Measurements from ENCODE around the gene GLI2. TPM values are rescaled to one million over a fixed set of nuclear protein-coding genes. Genes with fewer than 3 reads are reported as not detected.

Gene GLI2
- total RNA-seq, 1 donor from 2014 or later, result 3.7 TPM

DNA sequence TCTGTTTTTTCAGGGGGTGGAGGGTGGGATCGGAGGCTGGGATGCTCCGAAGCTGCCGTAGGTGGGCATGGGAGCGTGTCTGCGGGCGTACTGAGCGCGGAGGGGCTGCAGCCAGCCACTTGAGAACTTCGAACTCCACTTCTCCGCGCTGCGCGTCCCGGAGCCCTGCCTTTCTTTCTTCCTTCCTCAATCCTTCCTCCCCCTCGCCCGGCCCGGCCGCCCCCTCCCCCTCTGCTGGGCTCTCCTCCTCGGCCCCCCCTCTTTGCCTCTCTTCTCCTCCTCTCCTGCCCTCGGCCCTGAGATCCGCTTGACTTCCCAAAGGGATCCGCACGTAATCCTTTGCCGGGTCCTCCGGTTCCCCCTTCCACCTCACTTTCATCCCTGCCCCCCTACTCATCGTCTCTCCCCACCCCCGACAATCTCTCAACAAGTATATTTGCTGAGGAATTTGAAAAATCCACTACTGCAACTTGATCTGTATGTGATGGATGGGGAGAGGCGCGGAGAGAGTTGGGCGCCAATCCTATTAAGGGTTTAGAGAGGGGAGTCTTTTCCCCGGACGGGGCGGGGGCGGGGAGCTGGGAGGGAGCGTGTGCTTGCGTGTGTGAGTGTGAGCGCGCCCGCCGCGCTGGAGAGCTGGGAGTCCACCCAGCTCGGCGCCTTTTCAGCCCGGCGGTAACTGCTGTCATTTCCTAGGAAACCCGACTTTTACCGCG is 1.1 kb downstream of the GLI2 start:
- DNase-seq (ENCODE audit: extremely low read depth, low read depth, low spot score), result no peak

DNA sequence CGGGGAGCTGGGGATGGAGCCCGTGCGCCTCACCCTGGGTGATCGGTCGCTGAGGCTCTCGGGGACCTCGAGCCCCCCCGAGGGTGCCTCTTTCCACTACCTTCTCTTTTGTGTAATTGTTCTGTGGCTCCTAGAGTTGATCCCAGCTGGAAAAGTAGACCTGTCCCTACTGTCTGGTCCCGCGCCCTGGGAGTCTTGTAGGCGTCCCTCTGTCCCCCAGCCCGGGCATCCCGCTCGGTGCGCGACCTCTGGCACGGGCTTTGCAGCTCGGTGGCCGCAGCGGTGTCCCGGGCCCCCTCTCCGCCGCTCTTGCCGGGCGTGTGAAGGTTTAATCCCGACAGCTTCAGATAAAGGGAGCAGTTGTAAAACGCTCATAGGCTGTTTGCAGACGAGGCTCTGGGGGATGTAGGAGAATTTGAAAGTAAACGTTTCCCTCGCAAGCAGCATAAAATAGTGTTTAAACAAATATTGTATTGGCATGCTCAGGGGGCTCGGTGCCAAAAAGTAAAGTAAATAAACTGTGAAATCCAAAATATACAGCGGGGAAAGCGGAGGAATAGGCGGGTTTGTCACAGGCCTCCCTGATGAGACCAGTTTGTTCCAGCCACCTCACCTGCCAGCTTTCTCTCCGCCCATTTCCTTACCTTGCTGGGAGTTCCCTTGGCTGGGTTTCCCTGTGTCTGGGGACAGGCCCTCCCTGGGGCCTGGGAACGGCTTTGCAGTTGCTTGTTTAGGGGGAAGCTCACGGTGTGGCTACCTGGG is 1.9 kb downstream of the GLI2 start:
- DNase-seq (ENCODE audit: extremely low read depth, low read depth, low spot score), result no peak

DNA sequence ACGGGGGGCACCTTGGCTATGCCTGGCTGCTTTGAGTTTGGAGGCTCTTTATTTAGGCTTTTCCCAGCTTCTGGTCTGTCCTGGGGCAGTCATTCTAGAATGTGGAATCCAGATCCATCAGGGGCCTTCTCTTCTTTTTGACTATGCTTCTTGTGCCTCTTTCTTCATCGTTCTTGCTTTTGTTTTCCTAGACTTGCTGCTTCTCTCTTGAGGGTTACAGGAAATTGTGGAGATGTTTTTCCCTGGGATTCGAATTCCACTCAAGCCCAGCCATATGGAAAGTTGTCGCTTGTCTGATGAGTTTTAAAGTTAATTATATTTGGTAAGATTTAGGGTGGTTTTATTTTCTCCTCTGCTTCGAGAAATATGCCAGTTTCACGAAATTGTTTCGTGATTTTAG is 2.4 kb downstream of the GLI2 start:
- no peak for DNase-seq (ENCODE audit: extremely low read depth, low read depth, low spot score)

DNA sequence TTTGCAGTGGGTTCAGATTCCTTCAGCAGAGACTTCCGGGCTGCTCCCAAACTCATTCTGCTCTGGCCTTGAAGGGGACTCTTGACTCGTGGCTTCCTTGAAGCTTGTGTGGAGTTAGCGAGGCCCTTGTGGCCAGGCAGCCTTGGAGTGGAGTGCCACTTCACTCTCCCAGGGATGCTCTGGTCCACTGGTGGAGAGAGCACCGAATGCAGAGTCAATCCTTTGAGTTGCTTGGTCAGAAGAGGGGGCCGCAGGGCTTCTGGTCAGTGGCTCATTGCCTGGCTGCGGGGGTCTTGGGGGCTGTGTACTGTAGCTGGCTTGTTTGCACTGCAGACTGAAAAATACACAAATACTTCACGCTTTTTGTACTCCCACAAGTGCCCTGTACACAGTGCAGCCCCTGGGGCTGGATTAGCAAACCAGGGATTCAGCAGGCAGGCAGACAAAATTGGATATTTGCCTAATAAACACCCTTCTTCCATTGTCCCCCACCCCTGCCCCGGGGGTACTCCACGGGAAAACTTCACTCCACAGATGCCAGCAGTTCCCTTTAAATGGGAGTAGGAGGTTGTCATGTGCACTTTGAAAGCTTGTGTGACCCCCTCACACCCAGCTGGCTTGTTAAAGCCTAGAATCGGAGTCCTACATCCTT is 3.2 kb downstream of the GLI2 start:
- no peak for DNase-seq (ENCODE audit: extremely low read depth, low read depth, low spot score)

DNA sequence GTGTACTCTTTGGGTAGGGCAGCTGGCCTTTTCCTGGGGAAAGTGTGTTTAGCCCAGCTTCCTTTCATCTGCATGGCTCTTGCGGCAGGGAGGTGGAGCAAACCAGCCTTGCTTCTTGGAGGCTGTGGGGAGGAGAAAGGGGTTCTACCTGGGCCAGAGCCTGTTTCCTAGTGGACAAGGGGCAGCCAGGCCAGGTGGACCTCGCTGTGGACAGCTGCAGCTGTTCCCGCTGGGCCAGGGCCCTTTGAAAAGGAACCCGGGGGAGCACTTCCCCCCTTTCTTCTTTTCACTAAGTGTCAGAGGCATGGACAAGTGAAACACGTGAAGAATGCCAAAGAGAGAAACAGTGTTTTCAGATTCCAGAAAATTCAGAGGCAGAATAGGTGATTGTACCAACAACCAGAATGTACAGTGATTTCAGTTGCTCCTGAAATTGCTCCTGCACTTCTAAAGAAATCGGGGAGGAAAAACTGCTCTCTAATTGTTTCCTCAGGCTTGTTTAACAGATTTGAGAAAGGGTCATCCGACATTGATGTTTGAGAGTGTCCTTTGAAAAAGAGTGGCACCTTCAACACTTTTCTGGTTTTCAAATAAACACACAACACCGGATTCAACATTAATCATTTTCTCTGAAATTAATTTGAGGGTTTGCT is 3.9 kb downstream of the GLI2 start:
- DNase-seq (ENCODE audit: extremely low read depth, low read depth, low spot score), result no peak

DNA sequence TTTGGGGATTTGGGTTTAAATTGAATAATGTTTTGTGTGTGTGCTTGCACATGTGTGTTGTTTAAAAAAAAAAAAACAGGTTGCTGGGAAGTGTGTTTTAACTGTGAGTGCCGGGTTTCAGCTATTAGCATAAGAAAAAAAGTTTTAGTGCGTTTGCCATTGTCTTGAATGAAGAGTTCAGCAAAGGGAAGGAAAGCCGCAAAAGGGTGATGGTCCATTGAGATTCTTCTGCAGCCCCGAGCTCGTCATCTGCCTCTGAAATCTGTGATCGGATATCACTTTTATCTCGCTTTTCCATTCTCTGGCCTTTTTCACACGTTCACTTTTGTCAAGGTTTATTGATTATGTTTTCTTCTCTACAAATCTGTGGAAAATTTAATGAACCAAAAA is 4.7 kb downstream of the GLI2 start:
- no peak for DNase-seq (ENCODE audit: extremely low read depth, low read depth, low spot score)

DNA sequence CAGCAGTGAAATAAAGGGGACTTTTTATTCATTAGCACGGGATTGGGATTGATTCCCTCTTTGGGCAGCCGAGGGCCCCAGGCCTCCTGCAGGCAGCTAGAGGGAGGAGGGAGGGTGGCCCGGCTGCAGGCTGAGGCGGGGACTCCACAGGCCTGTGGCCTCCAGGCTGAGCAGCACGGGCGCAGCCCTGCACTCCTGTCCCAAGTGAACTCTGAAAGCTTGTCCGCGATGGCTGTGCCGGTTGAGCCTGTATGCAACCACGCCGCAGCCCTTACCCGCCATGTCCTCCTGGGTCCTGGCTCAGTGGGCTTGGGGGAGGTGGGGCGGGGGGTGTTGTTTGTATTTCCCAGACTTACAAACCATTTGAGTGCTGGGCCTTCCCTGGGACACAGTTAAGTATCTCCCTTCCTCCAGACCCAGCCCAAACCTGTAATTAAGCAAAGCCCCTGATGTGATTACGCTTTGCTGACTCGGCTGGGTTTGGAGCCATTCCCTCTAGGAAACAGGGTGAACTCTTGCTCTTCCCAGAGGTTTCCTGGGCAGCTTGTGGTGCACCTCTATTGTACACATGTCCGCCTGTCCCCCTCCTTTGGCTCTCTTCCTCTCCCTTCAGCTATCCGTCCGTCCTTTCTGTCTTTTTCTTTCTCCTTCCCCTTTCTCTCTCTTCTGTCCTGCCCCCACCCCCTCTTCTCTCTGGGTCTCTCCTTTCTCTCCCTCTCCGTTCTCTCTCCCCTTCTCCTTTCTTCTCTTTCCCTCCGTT is 5.3 kb downstream of the GLI2 start:
- DNase-seq (ENCODE audit: extremely low read depth, low read depth, low spot score), result no peak

DNA sequence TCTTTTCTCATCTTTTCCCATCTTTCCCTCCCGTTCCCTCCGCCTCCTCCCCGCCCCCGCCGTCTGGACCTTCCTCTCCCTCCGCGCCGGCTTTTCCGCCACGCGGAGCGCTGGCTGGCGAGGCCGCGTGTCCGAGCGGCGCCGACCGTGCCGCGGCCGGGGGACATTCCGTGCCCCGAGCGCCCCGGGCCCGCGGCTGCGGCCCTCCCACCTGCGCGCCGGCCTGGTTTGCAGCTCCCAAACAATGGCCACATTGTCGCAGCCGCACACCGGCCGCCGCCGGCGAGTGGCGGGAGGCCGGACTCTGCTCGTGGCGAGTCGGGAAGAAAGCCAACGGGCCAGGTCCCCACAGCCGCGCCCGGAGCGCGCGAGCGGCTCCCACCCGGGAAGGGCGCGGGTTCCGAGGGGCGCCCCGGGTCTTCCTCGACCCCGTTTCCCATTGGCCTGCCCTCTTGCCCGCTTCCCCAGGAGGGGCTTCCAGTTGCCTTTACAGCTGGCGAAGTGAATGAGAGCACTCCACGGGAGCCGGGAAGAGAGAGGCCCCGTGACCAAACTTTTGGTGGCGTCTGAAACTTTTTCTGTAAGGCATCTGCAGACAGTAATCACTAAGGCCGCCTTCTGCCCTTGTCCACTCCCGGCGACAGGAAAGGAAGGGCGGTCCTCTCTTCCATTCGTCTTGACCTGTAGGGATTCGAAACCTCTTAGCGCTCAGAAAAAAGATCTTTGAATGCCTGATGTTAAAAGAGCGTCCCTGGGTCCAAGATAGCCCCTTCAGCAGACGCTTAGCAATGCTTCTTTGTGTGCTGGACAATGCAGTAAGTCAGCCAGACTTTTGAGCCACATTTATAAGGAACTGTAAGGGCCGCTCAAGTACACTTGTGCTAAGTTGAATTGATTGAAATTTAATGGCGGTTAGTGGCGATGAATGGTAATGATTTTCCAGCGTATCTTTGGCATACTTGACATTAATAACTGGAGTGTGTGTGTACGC is 6.2 kb downstream of the GLI2 start:
- DNase-seq (ENCODE audit: extremely low read depth, low read depth, low spot score), result no peak

DNA sequence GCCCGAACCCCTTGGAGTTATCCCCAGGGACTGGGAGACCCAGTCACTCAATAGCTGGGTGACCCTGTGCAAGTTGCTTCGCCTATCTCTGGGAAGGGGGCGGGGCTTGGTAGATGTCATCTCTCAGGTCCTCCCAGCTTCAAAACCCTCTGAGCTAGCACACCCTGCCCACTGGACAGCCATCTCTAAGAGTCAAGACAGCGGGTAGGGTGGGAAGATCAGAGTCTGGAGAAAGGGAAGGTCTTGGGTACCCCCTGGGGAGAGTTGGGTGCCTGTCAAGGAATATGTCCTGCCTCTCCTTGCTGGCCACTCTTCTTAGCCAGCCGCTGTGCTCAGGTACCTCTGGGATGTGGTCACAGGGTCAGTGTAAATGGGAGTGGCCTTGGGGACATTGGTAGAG is 8.0 kb downstream of the GLI2 start:
- no peak for DNase-seq (ENCODE audit: extremely low read depth, low read depth, low spot score)

DNA sequence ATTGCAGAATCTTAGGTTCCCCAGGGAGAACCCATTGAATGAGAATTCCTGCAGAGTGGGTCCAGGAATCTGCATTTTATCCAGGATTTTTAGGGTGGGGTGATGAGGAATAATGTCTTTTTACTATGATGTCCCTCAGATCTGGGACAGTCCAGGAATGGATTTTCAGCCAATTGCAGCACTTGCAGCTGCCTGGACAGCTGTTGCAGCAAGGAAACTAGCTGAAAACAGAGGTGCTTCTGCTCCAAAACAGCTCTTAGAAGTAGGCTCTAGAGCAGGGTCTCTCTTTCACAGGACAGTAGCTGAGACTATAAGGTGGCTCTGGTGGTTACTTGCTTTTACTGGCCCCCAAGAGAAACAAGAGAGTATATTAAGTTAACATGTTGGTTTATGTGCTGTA is 9.1 kb downstream of the GLI2 start:
- DNase-seq (ENCODE audit: extremely low read depth, low read depth, low spot score), result no peak

DNA sequence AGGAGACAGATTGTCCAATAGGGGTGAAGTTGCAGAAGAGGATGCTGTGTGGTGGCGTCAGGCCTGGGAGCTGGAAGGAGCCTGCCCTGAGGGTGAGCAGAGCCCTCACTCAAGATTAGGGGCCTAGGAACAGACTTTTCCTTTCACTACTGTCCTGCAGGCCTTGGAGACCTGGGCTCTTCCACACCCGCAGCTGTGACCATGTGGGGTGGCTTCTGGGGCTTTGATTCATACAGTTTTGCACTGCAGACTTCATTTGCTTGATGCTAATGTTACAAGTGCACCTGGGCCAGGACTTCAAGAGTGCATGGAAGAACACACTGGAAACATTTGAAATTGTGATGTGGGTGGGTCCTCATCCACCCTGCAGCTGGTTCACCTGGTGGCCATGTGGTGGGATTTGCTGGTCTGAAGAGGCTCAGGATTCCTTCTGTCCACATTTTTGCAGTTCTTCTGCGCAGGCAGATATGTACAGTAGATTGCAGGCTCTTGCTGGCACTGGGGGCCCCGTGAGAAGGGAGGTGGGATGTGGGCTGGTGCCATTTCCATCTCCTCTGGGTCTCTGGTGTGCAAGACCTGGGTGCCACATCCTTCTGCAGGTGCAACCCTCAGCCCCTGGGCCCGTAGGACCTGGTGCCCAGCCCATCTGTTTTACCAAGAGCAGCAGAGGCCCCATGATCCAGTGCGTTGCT is 9.9 kb downstream of the GLI2 start:
- DNase-seq (ENCODE audit: extremely low read depth, low read depth, low spot score), result no peak

DNA sequence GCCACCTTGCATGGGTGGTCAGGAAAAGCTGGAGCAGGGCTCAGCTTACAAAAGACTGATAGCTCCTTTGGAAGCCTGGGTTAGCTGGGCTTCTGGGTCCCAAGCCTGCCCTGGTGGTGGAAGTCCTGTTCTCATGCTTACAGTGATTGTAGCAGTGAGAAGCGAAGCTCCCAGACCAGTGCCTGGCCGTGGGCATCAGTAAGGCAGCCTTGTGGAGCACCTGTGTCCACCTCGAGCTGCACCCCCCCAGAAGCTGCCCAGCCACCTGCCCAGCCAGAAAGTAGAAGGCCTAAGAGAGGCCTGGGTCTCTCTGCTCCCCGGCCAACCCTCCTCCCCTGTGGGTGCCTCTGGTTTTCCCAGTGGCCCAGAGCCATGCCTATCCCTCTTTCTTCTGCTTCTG is 10.5 kb downstream of the GLI2 start:
- no peak for DNase-seq (ENCODE audit: extremely low read depth, low read depth, low spot score)

DNA sequence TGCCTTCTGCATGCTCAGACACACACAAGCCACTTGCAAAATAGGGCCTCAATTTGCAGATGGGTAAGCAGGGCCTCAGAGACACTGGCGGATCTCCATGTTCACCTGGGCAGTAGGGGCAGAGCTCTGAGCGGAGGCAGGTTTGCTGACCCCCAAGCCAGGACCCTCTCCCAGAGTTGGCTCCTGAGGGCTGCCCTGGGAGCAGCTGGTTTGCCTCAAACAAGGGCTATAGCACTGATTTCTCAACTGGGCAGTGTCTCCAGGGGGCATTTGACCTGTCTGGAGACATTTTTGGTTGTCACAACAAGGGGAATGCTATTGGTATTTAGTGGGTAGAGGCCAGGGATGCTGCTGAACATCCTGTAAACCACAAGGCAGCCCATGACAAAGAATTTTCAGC is 11.6 kb downstream of the GLI2 start:
- DNase-seq (ENCODE audit: extremely low read depth, low read depth, low spot score), result no peak

DNA sequence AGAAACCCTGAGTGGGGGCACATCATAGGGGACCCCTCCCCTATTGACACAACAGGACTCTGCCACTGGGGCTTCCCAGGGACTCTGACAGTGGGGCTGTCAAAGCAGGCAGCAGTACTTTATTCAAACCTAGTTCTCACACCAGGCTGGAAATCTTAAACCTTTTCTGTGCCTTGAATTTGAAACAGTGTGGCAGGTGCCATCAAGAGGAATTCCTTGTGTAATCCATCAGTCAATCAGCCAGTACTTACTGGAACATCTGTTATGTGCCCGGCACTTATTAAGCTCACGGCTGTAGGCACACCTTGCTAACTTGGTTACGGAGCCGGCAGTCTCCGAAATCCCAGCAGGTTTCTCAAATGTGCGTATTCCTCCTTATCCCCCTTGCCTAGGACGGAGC is 12.0 kb downstream of the GLI2 start:
- DNase-seq (ENCODE audit: extremely low read depth, low read depth, low spot score), result no peak

DNA sequence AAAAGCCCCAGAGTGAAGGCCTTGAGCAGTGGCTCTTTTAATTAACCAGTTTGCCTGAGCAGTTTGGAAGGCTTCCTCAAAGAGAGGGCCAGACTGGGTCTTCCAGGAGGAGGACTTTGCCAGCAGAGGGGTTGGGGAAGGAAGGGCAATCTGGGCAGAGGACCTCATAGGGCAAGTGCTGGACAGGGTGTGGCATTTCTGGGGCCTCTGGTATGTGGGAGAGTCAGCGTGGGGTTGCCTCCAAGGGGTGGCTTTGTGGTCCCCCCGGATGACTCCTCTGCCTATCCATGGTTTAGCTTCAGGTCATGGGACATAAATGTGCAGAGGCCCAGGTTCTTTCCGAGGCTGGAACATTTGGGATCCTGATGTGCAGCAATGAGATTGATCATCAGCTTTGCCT is 12.6 kb downstream of the GLI2 start:
- DNase-seq (ENCODE audit: extremely low read depth, low read depth, low spot score), result no peak

DNA sequence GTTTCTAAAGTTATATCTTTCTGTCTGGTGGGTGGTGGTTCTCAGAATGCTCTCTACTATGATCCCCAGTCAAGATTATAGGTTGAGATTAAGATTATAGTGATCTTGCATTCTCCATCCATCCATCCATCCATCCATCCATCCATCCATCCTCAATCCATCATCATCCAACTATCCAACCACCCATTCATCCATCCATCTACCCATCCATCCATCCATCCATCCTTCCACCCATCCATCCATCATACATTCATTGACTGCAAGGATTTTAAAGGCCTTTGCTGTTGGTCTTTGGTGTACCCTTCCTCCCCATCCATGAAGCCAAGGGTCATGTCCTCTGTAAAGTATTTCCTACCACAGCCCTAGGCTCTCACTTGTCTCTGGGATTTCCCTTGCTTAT is 13.1 kb downstream of the GLI2 start:
- no peak for DNase-seq (ENCODE audit: extremely low read depth, low read depth, low spot score)

DNA sequence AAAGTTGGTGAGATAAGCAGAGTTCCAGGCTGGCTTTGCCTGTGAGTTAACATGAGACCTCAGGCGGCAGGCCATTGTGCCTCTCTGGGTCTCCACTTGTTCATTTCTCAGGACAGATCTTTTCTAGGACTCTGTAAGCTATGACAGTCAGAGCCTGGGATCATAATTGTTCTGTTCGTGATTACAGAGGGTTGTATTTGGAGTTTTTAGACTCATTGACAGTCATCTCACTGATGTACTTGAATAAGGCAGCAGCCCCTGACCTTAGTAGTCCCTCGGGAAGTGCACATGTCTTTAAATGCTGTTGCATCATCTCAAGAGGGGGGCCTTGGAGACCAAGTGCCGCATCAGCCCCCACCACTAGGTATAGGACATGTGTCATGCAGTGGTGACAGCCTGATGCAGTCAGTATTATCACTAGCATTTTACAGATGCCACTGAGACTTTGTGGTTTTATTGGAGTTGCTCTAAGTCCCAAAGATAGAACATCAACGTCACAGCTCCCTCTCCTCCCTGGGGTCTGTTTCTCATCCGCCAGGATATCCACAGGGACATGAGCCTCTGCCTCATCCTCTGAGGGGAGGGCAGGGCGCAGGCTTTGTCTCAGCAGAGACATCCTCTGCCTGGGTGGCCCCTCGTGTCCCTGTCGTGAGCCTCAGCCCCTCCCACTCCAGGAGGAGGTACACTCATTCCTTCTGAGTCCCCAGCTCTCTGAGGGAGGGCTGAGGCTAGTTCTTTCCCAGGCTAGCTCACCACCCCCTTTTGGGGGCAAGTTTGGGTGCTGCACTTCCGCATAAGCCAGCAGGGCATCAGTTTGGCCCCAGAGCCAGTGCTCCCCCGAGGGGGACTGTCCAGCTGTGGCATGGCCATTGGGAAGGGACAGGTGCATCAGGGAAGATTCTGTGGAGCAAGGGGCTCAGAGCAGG is 14.1 kb downstream of the GLI2 start:
- no peak for DNase-seq (ENCODE audit: extremely low read depth, low read depth, low spot score)

Measured in glomerular endothelial cell (primary cell).